Hepatocyte (in vitro differentiated cells): ENCODE measurements around the gene STMND1.

Experiments used
- CTCF ChIP-seq: fragments of 200-600 bp; sonication (generic); IDR thresholded peaks from 2 replicates; pipeline ENCODE4 v1.5.1; 2016; ENCODE audit warnings: antibody characterized with exemption, mild to moderate bottlenecking; ENCODE audit not compliant: poor library complexity
- EZH2 ChIP-seq: fragments of 200-600 bp; sonication (generic); IDR thresholded peaks from 2 replicates; pipeline ENCODE4 v1.6.1; 2016; ENCODE audit warnings: antibody characterized with exemption, mild to moderate bottlenecking, borderline replicate concordance
- EZH2phosphoT487 ChIP-seq: fragments of 200-600 bp; sonication (generic); IDR thresholded peaks from one replicate; pipeline ENCODE4 v1.6.1; 2018; ENCODE audit warnings: antibody characterized with exemption, mild to moderate bottlenecking, low read depth, moderate library complexity; ENCODE audit not compliant: unreplicated experiment, severe bottlenecking

DNA sequence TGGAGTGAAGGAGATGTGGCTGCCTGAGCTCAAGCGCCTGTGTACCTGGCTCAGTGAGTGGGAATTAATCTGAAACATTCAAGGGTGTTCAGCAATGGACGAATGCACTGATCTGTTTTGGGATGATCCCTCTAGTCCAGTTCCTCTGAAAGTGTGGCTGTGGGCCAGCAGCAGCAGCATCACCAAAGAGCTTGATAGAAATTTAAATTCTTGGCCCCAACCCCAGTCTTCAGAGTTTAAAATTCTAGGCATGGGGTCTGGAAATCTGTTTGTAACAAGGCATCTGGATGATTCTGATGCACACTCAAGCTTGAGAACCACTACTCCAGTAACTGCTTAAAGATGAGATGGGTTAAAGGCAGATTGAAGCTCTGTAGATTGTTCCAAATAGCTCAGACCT is 59.2 kb downstream of the STMND1 start:
- TF ChIP-seq CTCF (no peak), EZH2phosphoT487 (no peak), EZH2 (no peak)
